Activated T-helper 9 cell treated with anti-CD3 and anti-CD28 coated beads, Interleukin-2, amount 50 U/mL, for 16 hours (primary cell): ENCODE data around the gene CADM1.

ENCODE experiments used
- DNase-seq: peaks from one replicate; pipeline ENCODE4 v3.0.0-alpha.2; 2020; ENCODE audit warnings: low read depth

Gene CADM1

GRCh38 chr11:115316696-115317095, 187.5 kb downstream of the CADM1 start:
- DNase-seq, result no peak

- DNase-seq, result no peak
Measured at GRCh38 chr11:115314330-115314920, 189.8 kb downstream of the CADM1 start.

DNA sequence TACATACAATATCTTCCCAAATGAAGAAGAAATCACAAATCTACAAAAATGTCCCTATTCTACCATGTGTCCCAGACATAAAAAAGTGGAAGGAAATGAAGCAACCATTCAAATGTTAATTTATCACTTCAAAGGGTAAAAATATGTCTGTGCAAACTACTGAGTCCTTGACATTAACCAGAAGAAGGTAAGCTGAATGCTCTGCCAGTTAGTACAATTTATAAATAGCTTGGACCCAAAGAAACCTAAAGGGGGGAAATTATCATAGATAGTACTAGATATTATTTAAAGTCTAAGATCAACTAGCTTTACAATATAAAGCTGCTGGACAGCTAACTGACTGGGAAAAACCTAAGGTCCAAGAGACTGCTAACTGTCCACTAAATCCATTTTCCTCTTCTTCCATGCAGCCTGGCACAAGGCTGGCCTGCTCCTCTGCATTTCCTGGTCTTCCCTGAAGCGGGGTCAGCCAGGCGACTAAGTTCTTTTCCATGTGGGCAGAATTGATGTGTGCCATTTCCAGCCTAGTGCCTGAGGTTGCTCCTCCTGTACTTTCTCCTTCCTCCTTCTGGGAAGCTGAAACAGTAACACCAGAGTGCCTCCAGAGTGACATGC, 190.9 kb downstream of the CADM1 start:
- DNase-seq, result no peak

- no peak for DNase-seq
Measured at GRCh38 chr11:115311949-115312348, 192.3 kb downstream of the CADM1 start.

DNA sequence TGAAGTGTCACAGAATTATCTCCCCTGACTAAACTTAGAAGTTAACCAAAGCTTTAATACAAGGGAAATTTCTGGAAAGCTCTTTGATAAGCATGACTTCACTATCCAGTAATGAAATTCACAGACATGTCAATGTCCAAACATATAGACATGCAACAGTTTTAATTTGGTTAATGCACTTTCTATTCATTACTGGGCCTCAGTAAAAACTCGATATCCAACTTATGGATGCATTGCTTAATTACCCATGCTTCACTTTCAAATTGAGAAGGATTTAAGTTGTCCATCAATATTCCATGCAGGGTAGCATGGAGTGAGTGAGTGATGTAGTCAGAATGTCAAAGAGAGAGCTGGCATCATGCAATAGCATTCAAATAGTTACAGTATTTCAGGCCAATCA, 197.5 kb downstream of the CADM1 start:
- DNase-seq, result no peak

DNA sequence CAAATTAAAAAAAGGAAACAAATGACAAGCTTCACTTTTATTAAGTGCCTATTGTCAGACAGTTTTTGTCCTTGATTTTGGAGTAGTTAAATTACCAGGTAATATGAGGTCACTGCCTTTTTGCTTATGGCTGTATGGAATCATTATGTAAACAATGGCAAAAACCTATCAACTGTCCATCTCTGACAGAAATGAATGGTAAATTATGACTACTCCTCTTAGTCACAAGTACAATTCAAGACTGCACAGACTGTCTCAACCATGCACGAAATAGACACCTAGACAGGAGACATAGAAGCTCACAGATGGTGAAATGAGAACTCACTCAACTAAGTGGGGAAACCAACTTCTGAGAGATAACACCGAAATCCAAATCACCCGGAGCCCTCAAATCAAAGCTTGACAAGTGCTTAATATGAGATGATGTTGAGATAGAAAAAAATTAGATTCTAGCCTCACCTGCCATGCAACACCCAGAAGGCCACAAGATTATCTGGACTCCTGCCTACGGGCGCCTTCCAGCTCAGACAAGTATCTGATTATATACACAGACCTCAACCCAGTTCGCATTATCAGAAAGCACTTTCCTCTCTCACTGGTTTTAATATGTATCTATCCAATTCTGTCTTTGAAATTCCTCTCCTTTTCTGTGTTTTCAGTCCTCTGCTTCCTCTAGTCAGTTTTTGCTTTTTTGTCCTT, 199.3 kb downstream of the CADM1 start:
- no peak for DNase-seq

GRCh38 chr11:115303929-115304531, 200.2 kb downstream of the CADM1 start:
- no peak for DNase-seq

- no peak for DNase-seq
Measured at GRCh38 chr11:115302946-115303703, 201.1 kb downstream of the CADM1 start.

- DNase-seq, result no peak
Measured at GRCh38 chr11:115300660-115301428, 203.4 kb downstream of the CADM1 start.

DNA sequence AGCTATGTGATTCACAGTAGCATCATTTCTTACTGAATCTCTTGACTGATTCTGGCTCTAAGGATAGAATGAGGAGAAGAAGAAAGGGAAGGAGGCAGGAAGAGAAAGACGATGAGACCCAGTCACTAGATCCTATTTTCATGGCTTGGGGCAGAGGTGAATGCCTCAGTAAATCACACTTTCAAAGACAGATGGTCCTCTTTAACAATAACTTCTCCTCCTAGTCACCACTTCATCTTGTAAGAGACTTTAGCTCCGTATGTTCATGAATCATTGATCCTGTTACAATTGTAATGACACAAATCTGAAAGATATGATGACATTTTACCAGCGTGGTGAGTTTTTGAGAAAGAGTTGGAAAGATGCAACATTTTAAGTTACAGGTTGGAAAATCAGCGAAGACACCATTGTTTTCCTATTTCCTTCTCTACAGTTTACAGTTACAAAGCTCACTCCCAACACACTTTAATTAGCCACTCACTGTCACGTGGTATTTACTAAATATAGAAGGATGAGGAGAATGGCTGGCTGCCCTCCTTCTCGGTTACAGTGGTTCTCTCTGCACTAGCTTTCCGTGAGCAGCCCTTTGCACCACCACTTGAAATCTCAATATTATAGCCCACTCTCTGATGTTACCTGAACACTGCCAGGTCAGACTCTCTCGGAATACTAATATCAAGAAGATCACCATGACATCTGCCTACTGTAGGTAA, 205.8 kb downstream of the CADM1 start:
- no peak for DNase-seq

- no peak for DNase-seq
Measured at GRCh38 chr11:115297330-115297729, 206.9 kb downstream of the CADM1 start.

DNA sequence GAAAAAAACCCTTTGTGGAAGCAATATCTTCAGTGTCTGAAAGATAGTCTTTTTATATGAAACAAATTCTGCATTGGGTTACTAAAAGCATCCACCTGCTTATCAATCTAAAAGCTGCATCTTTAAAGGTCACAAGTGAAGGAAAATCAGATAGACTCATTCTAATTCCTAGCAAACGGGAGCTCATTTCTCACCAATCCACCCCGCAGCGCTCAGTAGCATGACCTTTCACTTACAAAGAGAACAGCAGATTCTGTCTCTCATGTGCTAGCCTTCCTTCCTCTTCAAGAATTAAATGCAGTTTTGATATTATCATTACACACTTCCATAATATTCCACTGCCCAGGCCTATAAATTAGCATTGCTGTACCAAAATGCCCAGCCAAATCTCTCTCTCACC, 212.9 kb downstream of the CADM1 start:
- no peak for DNase-seq

GRCh38 chr11:115290893-115291292, 213.3 kb downstream of the CADM1 start:
- no peak for DNase-seq

DNA sequence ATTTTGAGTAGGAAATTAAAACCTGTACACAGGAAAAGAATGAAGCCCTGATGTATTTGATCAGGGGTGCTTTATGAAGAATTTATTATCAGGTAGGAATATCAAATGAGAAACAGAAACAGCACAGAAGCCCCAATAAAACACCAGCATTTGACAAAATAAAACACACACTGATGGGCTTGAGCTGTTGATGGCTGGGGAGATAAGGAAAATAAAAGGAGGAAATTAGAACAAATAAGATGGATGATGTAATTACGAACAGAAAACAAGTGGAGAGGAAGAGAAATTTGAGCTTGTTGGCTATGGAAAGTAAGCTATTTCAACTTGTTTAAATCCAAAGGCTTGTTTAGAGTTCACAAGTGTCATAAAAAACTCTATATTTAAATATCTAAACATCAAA, 213.7 kb downstream of the CADM1 start:
- DNase-seq, result no peak

GRCh38 chr11:115287266-115287665, 216.9 kb downstream of the CADM1 start:
- no peak for DNase-seq

- no peak for DNase-seq
Measured at GRCh38 chr11:115286614-115287013, 217.6 kb downstream of the CADM1 start.

GRCh38 chr11:115284773-115285172, 219.4 kb downstream of the CADM1 start:
- DNase-seq, result no peak

- DNase-seq, result no peak
Measured at GRCh38 chr11:115282923-115283322, 221.3 kb downstream of the CADM1 start.

DNA sequence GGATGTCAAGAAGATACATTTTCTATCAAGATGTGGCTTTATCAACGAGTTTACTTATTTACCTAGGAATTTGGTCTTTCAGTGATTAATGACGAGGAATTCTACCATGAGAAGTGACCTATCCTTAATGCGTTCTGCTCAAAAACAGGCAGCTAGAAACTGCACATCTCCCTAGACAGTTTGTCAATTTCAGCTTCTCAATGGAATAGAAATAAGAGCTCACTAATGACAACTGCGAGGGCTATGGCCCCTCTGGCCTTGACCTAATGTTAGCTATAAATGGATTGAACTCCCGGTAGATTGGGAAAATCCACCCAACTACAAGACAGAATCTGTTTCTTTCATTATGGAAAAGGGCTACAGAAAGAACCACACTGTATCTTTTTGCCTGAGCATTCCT, 223.4 kb downstream of the CADM1 start:
- no peak for DNase-seq

GRCh38 chr11:115279813-115280761, 224.1 kb downstream of the CADM1 start:
- no peak for DNase-seq
